Non-pigmented ciliary epithelial cell (primary cell): ENCODE results near the gene CDK5RAP2.

ENCODE experiments used
- DNase-seq: peaks from one replicate; pipeline ENCODE4 v3.0.0-alpha.2; 2010; ENCODE audit warnings: low read depth

CDK5RAP2 gene

DNA sequence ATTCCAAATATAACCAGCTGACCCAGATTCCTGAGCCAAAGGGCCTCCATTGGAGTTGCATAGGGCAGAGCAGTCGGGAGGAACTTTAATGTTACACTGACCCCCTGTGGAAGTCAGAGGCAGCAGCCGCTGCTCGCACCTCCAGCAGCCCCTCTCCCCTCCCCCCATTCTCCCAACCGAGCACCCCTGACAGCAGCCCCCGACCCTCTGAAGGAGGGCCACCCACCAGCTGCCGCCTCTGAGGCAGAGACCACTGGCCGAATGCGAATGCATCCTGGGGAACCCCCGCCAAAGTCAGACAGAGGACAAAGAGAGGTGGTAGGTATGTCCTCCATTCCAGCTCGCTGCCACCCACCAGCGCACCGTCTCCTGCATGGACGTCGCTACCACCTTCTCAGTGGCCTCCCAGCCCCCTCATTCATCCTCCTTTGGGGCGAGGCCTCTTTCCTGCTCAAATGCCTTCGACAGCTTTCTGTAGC lies 231.0 kb downstream of the CDK5RAP2 start:
- DNase-seq = no peak

GRCh38 chr9:120345379-120345778 lies 234.6 kb downstream of the CDK5RAP2 start:
- DNase-seq = no peak

DNA sequence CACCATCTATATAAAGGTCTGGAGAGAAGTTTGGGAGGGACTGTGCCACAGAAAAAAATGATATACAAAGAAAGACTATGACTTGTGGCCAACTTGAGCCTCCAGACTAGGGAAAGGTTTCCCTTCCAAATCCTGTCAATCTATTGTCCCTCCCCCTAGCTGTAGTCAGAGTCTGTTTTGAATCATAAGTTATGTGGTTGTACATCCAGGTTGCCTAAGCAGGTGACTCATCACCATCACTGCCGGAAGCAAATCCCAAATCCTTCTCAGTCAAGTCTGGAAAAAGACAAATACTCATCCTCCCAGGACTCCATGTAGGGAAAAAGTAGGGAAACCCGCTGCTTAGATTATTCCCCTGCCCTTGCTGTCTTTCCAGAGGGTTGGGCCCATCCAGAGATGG lies 235.7 kb downstream of the CDK5RAP2 start:
- peak; percentile 47 for DNase-seq

DNA sequence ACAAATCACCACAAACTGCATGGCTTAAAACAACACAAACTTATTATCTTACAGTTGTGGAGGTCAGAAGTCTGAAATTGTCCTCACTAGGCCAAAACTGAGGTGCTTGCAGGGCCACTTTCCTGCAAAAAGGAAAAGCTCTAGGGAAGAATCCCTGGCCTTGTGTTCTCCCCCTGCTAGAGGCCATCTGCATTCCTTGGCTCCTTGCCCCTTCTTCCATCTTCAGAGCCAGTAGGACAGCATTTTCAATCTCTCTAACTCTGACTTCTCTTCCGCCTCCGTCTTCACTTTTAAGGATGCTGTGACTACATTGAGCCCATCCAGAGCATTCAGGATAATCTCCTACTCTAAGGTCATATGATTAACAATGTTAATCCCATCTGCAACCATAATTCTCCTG lies 236.6 kb downstream of the CDK5RAP2 start:
- no peak for DNase-seq
